Measurements from ENCODE around the gene ZMPSTE24.

The ZMPSTE24 gene

GRCh38 chr1:40270152-40270834 is 12.3 kb downstream of the ZMPSTE24 start:
- no peak overlapping the region for H3K4me3 ChIP-seq (ENCODE audit: low read depth, low read length)
- DNase-seq (ENCODE audit: low read depth) = no peak
- TF ChIP-seq, protein P1, sequence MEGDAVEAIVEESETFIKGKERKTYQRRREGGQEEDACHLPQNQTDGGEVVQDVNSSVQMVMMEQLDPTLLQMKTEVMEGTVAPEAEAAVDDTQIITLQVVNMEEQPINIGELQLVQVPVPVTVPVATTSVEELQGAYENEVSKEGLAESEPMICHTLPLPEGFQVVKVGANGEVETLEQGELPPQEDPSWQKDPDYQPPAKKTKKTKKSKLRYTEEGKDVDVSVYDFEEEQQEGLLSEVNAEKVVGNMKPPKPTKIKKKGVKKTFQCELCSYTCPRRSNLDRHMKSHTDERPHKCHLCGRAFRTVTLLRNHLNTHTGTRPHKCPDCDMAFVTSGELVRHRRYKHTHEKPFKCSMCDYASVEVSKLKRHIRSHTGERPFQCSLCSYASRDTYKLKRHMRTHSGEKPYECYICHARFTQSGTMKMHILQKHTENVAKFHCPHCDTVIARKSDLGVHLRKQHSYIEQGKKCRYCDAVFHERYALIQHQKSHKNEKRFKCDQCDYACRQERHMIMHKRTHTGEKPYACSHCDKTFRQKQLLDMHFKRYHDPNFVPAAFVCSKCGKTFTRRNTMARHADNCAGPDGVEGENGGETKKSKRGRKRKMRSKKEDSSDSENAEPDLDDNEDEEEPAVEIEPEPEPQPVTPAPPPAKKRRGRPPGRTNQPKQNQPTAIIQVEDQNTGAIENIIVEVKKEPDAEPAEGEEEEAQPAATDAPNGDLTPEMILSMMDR (IDR thresholded peaks at IDR 0.05; ENCODE audit: low read depth, low read length, missing control alignments) = no peak

GRCh38 chr1:40272653-40273213 is 14.7 kb downstream of the ZMPSTE24 start:
- DNase-seq (ENCODE audit: low read depth) = peak; percentile 13
- TF ChIP-seq, protein P1 (IDR thresholded peaks at IDR 0.05; ENCODE audit: low read depth, low read length, missing control alignments) = no peak
- H3K4me3 ChIP-seq (ENCODE audit: low read depth, low read length) = no peak overlapping the region

GRCh38 chr1:40273547-40274166 is 15.6 kb downstream of the ZMPSTE24 start:
- H3K4me3 ChIP-seq (ENCODE audit: low read depth, low read length) = no peak overlapping the region
- TF ChIP-seq, protein P1 (IDR thresholded peaks at IDR 0.05; ENCODE audit: low read depth, low read length, missing control alignments) = no peak
- DNase-seq (ENCODE audit: low read depth) = no peak

GRCh38 chr1:40274331-40274730 is 16.3 kb downstream of the ZMPSTE24 start:
- TF ChIP-seq, protein P1 (IDR thresholded peaks at IDR 0.05; ENCODE audit: low read depth, low read length, missing control alignments) = no peak
- DNase-seq (ENCODE audit: low read depth) = no peak
- no peak overlapping the region for H3K4me3 ChIP-seq (ENCODE audit: low read depth, low read length)

DNA sequence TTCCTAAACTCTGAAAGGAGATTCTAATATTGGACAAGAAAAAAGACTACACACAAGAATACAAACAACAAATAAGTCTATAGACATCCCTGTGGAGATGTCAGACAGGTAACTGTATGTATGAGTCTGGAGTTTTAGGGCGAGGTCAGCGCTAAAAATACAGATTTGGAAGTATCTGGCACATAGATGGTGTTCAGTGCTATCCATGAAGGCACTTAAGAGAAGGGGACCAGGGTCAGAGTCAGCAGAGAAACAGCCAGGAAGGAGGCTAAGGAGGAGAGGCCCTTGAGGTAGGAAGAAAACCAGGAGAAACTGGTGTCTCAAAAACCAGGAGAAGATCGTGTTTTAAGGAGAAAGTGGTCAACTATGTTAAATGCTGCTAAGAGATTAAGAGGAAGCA is 18.1 kb downstream of the ZMPSTE24 start:
- TF ChIP-seq, protein P1 (IDR thresholded peaks at IDR 0.05; ENCODE audit: low read depth, low read length, missing control alignments) = no peak
- DNase-seq (ENCODE audit: low read depth) = no peak
- no peak overlapping the region for H3K4me3 ChIP-seq (ENCODE audit: low read depth, low read length)

GRCh38 chr1:40281853-40282252 is 23.8 kb downstream of the ZMPSTE24 start:
- no peak overlapping the region for H3K4me3 ChIP-seq (ENCODE audit: low read depth, low read length)
- TF ChIP-seq, protein P1 (IDR thresholded peaks at IDR 0.05; ENCODE audit: low read depth, low read length, missing control alignments) = no peak
- DNase-seq (ENCODE audit: low read depth) = no peak
